ENCODE measurements around the gene ERICH6.

ERICH6 gene

DNA sequence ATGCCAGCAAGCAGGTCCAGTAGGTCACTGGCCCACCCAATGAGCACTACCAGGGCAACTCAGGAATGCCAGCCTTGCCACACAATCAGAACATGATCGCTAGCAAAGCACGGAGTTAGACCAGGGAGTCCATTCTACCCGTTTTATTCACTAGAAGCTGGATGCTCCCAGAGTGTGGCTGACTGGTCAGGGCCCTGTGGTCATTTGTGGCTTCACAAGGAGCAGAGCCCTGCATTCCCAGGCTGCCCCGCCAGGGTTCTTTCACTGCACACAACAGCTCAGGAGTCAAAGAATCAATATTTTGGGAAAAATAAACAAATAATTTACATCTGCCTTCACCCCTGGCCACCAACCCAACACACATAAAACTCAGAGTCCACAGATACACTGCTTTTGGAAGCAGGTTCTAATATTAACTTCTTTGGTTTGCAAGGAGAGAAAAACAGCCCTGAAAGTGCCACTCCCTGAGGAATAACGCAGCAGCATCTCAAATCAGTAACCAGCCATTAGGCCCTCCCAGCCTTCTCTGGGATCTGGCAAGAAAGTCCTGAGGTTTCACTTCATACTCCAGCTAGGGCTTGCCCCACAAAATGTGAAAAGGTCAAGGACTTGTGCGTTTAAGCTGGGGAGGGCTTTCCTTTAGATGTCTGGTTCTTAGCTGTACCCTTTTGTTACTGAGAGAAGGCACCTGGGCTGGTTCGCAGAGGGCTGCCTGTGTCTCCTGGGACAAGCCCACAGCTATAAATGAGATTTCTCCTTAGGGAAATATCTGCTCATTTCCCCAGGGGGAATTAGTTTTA lies 43.3 kb upstream of the ERICH6 start:
- TF ChIP-seq FOXP2 (optimal IDR thresholded peaks at IDR 0.05; ENCODE audit: borderline replicate concordance, extremely low read depth, extremely low read length, insufficient read depth) (no peak), TAF1 (IDR thresholded peaks at IDR 0.05; ENCODE audit: borderline replicate concordance, insufficient read depth, low read length) (no peak), SIN3A (IDR thresholded peaks at IDR 0.05; ENCODE audit: borderline replicate concordance, insufficient read depth, low read length) (no peak), POLR2AphosphoS5 (IDR thresholded peaks at IDR 0.05; ENCODE audit: low read depth, low read length) (no peak)
- TF ChIP-seq, protein P1, sequence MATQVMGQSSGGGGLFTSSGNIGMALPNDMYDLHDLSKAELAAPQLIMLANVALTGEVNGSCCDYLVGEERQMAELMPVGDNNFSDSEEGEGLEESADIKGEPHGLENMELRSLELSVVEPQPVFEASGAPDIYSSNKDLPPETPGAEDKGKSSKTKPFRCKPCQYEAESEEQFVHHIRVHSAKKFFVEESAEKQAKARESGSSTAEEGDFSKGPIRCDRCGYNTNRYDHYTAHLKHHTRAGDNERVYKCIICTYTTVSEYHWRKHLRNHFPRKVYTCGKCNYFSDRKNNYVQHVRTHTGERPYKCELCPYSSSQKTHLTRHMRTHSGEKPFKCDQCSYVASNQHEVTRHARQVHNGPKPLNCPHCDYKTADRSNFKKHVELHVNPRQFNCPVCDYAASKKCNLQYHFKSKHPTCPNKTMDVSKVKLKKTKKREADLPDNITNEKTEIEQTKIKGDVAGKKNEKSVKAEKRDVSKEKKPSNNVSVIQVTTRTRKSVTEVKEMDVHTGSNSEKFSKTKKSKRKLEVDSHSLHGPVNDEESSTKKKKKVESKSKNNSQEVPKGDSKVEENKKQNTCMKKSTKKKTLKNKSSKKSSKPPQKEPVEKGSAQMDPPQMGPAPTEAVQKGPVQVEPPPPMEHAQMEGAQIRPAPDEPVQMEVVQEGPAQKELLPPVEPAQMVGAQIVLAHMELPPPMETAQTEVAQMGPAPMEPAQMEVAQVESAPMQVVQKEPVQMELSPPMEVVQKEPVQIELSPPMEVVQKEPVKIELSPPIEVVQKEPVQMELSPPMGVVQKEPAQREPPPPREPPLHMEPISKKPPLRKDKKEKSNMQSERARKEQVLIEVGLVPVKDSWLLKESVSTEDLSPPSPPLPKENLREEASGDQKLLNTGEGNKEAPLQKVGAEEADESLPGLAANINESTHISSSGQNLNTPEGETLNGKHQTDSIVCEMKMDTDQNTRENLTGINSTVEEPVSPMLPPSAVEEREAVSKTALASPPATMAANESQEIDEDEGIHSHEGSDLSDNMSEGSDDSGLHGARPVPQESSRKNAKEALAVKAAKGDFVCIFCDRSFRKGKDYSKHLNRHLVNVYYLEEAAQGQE (IDR thresholded peaks at IDR 0.05; ENCODE audit: insufficient read depth in 1 of 2, low read depth in 2 of 2, low read length in 2 of 2): no peak

DNA sequence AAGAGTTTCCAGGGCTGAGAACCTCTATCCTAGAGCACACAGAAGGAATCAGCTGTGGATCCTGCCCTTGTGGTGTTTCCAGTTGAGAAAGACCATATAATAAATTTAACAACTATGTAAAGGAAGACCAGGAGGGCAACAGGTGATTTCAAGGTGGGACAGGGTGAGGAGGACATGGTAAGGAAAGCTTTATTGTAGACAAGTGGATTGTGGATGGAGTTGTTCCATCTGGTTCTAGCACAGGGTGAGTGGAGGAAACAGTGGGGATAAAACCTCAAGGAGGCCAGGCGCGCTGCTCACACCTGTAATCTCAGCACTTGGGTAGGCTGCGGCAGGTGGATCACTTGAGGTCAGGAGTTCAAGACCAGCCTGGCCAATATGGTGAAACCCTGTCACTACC lies 42.1 kb upstream of the ERICH6 start:
- TF ChIP-seq POLR2AphosphoS5 (IDR thresholded peaks at IDR 0.05; ENCODE audit: low read depth, low read length): no peak
- TF ChIP-seq SIN3A (IDR thresholded peaks at IDR 0.05; ENCODE audit: borderline replicate concordance, insufficient read depth, low read length): no peak
- TF ChIP-seq TAF1 (IDR thresholded peaks at IDR 0.05; ENCODE audit: borderline replicate concordance, insufficient read depth, low read length): no peak
- no peak for TF ChIP-seq FOXP2 (optimal IDR thresholded peaks at IDR 0.05; ENCODE audit: borderline replicate concordance, extremely low read depth, extremely low read length, insufficient read depth)
- TF ChIP-seq, protein P1 (IDR thresholded peaks at IDR 0.05; ENCODE audit: insufficient read depth in 1 of 2, low read depth in 2 of 2, low read length in 2 of 2): no peak

DNA sequence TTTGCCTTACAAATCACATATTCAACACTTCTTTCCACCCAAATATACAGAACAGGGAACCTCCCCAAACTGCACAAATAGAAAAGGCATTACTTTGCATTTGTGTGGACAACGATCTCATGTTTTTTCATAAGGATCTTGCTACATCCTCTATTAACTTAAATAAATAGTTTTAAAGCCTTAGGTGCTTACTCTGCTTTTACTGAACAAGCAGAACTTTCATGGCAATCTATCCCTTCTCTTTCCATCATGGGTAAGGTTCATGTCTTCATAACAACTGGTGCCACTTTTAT lies 41.1 kb upstream of the ERICH6 start:
- TF ChIP-seq TAF1 (IDR thresholded peaks at IDR 0.05; ENCODE audit: borderline replicate concordance, insufficient read depth, low read length): no peak
- TF ChIP-seq POLR2AphosphoS5 (IDR thresholded peaks at IDR 0.05; ENCODE audit: low read depth, low read length): no peak
- no peak for TF ChIP-seq FOXP2 (optimal IDR thresholded peaks at IDR 0.05; ENCODE audit: borderline replicate concordance, extremely low read depth, extremely low read length, insufficient read depth)
- TF ChIP-seq SIN3A (IDR thresholded peaks at IDR 0.05; ENCODE audit: borderline replicate concordance, insufficient read depth, low read length): no peak
- TF ChIP-seq, protein P1 (IDR thresholded peaks at IDR 0.05; ENCODE audit: insufficient read depth in 1 of 2, low read depth in 2 of 2, low read length in 2 of 2): no peak

DNA sequence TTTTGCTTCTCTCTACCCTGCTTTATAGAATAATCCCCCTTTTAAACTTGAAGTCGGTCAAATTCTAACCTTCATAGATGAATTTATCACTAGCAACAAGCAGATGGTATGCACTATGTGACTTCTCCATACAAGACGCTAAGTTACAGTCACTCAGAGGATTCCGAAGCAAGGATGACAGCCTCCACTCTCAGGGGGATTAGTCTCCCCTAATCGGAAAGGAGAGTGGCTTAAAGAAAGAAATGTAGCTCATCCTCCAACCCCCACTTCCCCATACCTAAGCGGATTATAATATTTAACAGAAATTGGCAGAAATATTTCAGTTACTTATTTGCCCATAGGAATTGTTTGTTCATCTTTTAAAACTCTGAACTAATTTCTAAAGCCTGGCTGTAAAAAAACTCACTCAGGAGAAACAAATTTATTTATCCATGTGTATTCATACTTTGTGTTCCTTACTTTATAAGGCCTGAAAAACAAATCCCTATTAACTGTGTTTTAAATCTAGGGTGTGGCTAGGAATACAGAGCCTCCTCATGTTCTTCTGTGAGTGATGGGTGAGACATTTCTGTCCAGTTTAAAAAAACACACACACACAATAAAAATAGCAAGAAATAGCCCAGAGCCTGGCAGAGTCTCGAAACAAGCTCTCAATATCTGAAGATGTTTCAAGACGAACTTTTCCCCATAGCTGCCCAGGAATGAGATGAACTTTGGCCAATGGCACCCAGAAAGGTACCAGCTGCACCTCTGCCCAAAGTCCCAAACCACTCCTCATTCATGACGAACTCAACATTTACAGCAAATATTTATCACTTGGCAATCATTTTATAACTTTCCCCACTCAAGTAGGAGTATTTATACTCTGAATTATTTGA lies 40.6 kb upstream of the ERICH6 start:
- no peak for TF ChIP-seq FOXP2 (optimal IDR thresholded peaks at IDR 0.05; ENCODE audit: borderline replicate concordance, extremely low read depth, extremely low read length, insufficient read depth)
- no peak for TF ChIP-seq TAF1 (IDR thresholded peaks at IDR 0.05; ENCODE audit: borderline replicate concordance, insufficient read depth, low read length)
- no peak for TF ChIP-seq SIN3A (IDR thresholded peaks at IDR 0.05; ENCODE audit: borderline replicate concordance, insufficient read depth, low read length)
- TF ChIP-seq POLR2AphosphoS5 (IDR thresholded peaks at IDR 0.05; ENCODE audit: low read depth, low read length): no peak
- TF ChIP-seq, protein P1 (IDR thresholded peaks at IDR 0.05; ENCODE audit: insufficient read depth in 1 of 2, low read depth in 2 of 2, low read length in 2 of 2): no peak

Measured in PFSK-1 (cell line).